WTC11 (cell line): ENCODE measurements around the gene GTF3C2.

Experiments used
- ATF3 ChIP-seq: sonication (generic); formaldehyde crosslinking; conservative IDR thresholded peaks from 2 replicates; pipeline ENCODE4 v1.8.1; 2022; ENCODE audit warnings: mild to moderate bottlenecking, missing genetic modification reagents
- ATF6 ChIP-seq: sonication (generic); formaldehyde crosslinking; IDR thresholded peaks from 2 replicates; pipeline ENCODE4 v1.8.1; 2023; ENCODE audit warnings: mild to moderate bottlenecking, missing genetic modification reagents
- CTCF ChIP-seq: fragments of 200-600 bp; IDR thresholded peaks from 2 replicates; pipeline ENCODE4 v1.8.0; 2022; ENCODE audit warnings: antibody characterized with exemption
- ELF4 ChIP-seq: sonication (generic); formaldehyde crosslinking; IDR thresholded peaks from 2 replicates; pipeline ENCODE4 v1.8.1; 2022; ENCODE audit warnings: low read depth, mild to moderate bottlenecking, moderate library complexity, missing genetic modification reagents
- HMGXB4 ChIP-seq: sonication (generic); formaldehyde crosslinking; IDR thresholded peaks from 2 replicates; pipeline ENCODE4 v1.8.1; 2023; ENCODE audit warnings: mild to moderate bottlenecking, moderate library complexity, missing genetic modification reagents
- MAX ChIP-seq: sonication (generic); formaldehyde crosslinking; IDR thresholded peaks from 2 replicates; pipeline ENCODE4 v1.8.0; 2022; ENCODE audit warnings: mild to moderate bottlenecking, missing genetic modification reagents
- SP1 ChIP-seq: sonication (generic); formaldehyde crosslinking; conservative IDR thresholded peaks from 2 replicates; pipeline ENCODE4 v1.8.1; 2022; ENCODE audit warnings: missing genetic modification reagents
- ZNF121 ChIP-seq: sonication (generic); formaldehyde crosslinking; IDR thresholded peaks from 2 replicates; pipeline ENCODE4 v1.8.0; 2023; ENCODE audit warnings: missing genetic modification reagents

- TF ChIP-seq ATF3 (CRISPR knock-in tag) (no peak), MAX (CRISPR knock-in tag) (no peak), CTCF (no peak), SP1 (CRISPR knock-in tag) (no peak), ELF4 (CRISPR knock-in tag) (no peak), ATF6 (CRISPR knock-in tag) (no peak), HMGXB4 (CRISPR knock-in tag) (no peak), ZNF121 (no peak)
Measured at GRCh38 chr2:27400348-27401135, 44.0 kb upstream of the GTF3C2 start.
